RPMI7951 (cell line): ENCODE measurements around the gene EVX2. TPM values are rescaled to one million over a fixed set of nuclear protein-coding genes. Genes with fewer than 3 reads are reported as not detected.

ENCODE experiments used
- DNase-seq: peaks from one replicate; pipeline ENCODE4 v3.0.0-alpha.2; 2012; ENCODE audit warnings: low read depth
- total RNA-seq: library from RNA; depleted of rRNA; stranded (reverse); fragments of >200 nt; shearing (Covaris generic); gene quantifications from 2 replicates; pipeline ENCODE4 v1.2.3, GENCODE V29; 2014; rRNA removed

EVX2 gene
- total RNA-seq: not detected in 2 replicates

- DNase-seq: no peak
Measured at GRCh38 chr2:176083796-176084261, at the start of gene EVX2. Gene EVX2, minus strand, starts transcription at chr2:176083962. Its CDS starts 186 bp downstream, at chr2:176083776.

GRCh38 chr2:176133389-176133788 lies 49.6 kb upstream of the EVX2 start:
- DNase-seq: no peak

GRCh38 chr2:176132205-176133171 lies 48.7 kb upstream of the EVX2 start:
- no peak for DNase-seq

GRCh38 chr2:176131848-176132158 lies 48.0 kb upstream of the EVX2 start:
- DNase-seq: no peak

- DNase-seq: no peak
Measured at GRCh38 chr2:176130957-176131847, 47.4 kb upstream of the EVX2 start.

- DNase-seq: peak; percentile 83
Measured at GRCh38 chr2:176130147-176130956, 46.6 kb upstream of the EVX2 start.

- DNase-seq: peak; percentile 72
Measured at GRCh38 chr2:176129813-176130146, 46.0 kb upstream of the EVX2 start.

- DNase-seq: peak; percentile 94
Measured at GRCh38 chr2:176128982-176129796, 45.4 kb upstream of the EVX2 start, which contains the start of gene HOXD8. Gene HOXD8, plus strand, starts transcription at chr2:176129705. Its CDS starts 662 bp downstream, at chr2:176130367.

GRCh38 chr2:176128172-176128981 lies 44.6 kb upstream of the EVX2 start:
- no peak for DNase-seq

- no peak for DNase-seq
Measured at GRCh38 chr2:176127774-176128072, 44.0 kb upstream of the EVX2 start.

- DNase-seq: peak; percentile 50
Measured at GRCh38 chr2:176126929-176127773, 43.4 kb upstream of the EVX2 start.

GRCh38 chr2:176125772-176126054 lies 42.0 kb upstream of the EVX2 start:
- no peak for DNase-seq

GRCh38 chr2:176124947-176125771 lies 41.4 kb upstream of the EVX2 start:
- DNase-seq: no peak

- DNase-seq: no peak
Measured at GRCh38 chr2:176124110-176124946, 40.6 kb upstream of the EVX2 start.

GRCh38 chr2:176123411-176124109 lies 39.8 kb upstream of the EVX2 start:
- no peak for DNase-seq

- peak; percentile 84 for DNase-seq
Measured at GRCh38 chr2:176122683-176123410, 39.1 kb upstream of the EVX2 start, which contains the start of gene HOXD9. Gene HOXD9, plus strand, starts transcription at chr2:176122719. Its CDS starts 50 bp downstream, at chr2:176122769.
